GM23248 (cell line): Measurements from ENCODE around the gene RLF.

Experiments
- EZH2 ChIP-seq: fragments of 200-600 bp; sonication (generic); IDR thresholded peaks from 2 replicates; pipeline ENCODE4 v1.6.1; 2018; ENCODE audit warnings: antibody characterized with exemption, mild to moderate bottlenecking; ENCODE audit not compliant: insufficient read depth, poor library complexity, severe bottlenecking
- EZH2phosphoT487 ChIP-seq: fragments of 200-600 bp; sonication (generic); IDR thresholded peaks from 2 replicates; pipeline ENCODE4 v1.6.1; 2018; ENCODE audit warnings: antibody characterized with exemption, moderate library complexity, mild to moderate bottlenecking, low read depth; ENCODE audit not compliant: insufficient read depth

- TF ChIP-seq EZH2 (no peak), EZH2phosphoT487 (no peak)
Observed at GRCh38 chr1:40187399-40187798, 26.2 kb downstream of the RLF start.
